GM10266 (cell line): Measurements from ENCODE around the gene IGF2BP3.

Source experiments
- DNase-seq: peaks from one replicate; pipeline ENCODE4 v3.0.0; 2012; ENCODE audit errors: extremely low spot score
- CTCF ChIP-seq: IDR thresholded peaks from 2 replicates; pipeline ENCODE4 v1.5.1; 2012; ENCODE audit warnings: mild to moderate bottlenecking, low read depth; ENCODE audit not compliant: control insufficient read depth, insufficient read depth; ENCODE audit errors: missing control alignments

IGF2BP3 gene

GRCh38 chr7:23358152-23358674 is 112.1 kb downstream of the IGF2BP3 start:
- TF ChIP-seq CTCF: no peak
- no peak for DNase-seq

- DNase-seq: peak; percentile 18
- TF ChIP-seq CTCF: peak; percentile 44
These were observed 112.8 kb downstream of the IGF2BP3 start for GRCh38 chr7:23357190-23358093.

- TF ChIP-seq CTCF: no peak
- no peak for DNase-seq
These were observed 113.6 kb downstream of the IGF2BP3 start for GRCh38 chr7:23356726-23357125.

GRCh38 chr7:23356168-23356567 is 114.1 kb downstream of the IGF2BP3 start:
- DNase-seq: no peak
- TF ChIP-seq CTCF: no peak

- peak; percentile 25 for DNase-seq
- TF ChIP-seq CTCF: no peak
These were observed 117.1 kb downstream of the IGF2BP3 start for GRCh38 chr7:23353172-23353571.

GRCh38 chr7:23350466-23350865 is 119.8 kb downstream of the IGF2BP3 start:
- no peak for TF ChIP-seq CTCF

More at GRCh38 chr7:23350466-23350865, 119.8 kb downstream of the IGF2BP3 start:
- DNase-seq: no peak
